ENCODE measurements around the gene BMERB1. TPM values are rescaled to one million over a fixed set of nuclear protein-coding genes. Genes with fewer than 3 reads are reported as not detected.
"Not testable (repeated sequence)": the region's sequence is repeated elsewhere in the genome, so short reads cannot be mapped to it uniquely, and the experiment has no call there.

Gene BMERB1
- total RNA-seq, 1 donor = 105 TPM

DNA sequence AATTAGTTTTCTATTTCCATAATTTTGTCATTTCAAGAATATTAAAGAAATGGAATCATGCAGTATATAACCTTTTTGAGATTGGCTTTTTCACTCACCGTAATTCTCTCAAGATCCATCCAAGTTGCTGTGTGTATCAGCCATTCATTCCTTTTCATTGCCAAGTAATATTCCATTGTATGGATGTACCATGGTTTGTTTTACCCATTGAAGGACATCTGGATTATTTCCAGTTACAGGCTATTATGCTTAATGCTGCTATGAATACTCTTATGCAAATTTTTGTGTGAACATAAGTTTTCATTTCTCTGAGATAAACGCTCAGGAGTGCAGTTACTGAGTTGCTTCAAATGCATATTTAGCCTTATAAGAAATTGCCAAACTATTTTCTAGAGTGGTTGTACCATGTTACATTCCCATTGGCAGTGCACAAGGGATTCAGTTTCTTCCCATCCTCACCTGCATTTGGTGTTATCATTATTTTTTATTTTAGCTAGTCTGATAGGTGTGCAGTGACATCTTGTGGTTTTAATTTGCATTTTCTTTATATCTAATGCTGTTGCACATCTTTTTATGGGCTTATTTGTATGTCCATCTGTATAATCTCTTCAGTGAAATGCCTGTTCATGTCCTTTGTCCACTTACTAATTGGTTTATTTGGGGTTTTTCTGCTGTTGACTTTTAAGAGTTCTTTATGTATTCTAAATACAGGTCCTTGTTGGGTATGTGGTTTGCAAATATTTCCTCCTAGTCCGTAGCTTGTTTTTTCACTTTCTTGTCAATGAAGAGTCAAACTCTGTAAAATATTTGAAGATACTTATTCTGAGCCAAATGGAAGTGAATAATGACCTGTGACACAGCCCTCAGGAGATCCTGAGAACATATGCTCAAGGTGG lies 32.7 kb downstream of the BMERB1 start:
- peak; percentile 36 for DNase-seq (ENCODE audit: low read depth)
- no peak overlapping the region for H3K4me3 ChIP-seq (ENCODE audit: low read depth, low read length)
- TF ChIP-seq, protein P1, sequence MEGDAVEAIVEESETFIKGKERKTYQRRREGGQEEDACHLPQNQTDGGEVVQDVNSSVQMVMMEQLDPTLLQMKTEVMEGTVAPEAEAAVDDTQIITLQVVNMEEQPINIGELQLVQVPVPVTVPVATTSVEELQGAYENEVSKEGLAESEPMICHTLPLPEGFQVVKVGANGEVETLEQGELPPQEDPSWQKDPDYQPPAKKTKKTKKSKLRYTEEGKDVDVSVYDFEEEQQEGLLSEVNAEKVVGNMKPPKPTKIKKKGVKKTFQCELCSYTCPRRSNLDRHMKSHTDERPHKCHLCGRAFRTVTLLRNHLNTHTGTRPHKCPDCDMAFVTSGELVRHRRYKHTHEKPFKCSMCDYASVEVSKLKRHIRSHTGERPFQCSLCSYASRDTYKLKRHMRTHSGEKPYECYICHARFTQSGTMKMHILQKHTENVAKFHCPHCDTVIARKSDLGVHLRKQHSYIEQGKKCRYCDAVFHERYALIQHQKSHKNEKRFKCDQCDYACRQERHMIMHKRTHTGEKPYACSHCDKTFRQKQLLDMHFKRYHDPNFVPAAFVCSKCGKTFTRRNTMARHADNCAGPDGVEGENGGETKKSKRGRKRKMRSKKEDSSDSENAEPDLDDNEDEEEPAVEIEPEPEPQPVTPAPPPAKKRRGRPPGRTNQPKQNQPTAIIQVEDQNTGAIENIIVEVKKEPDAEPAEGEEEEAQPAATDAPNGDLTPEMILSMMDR (IDR thresholded peaks at IDR 0.05; ENCODE audit: insufficient read depth, low read length) = peak; percentile 21

GRCh38 chr16:15476971-15477370 lies 42.6 kb downstream of the BMERB1 start:
- H3K4me3 ChIP-seq (ENCODE audit: low read depth, low read length); DNase-seq (ENCODE audit: low read depth): not testable (repeated sequence)

DNA sequence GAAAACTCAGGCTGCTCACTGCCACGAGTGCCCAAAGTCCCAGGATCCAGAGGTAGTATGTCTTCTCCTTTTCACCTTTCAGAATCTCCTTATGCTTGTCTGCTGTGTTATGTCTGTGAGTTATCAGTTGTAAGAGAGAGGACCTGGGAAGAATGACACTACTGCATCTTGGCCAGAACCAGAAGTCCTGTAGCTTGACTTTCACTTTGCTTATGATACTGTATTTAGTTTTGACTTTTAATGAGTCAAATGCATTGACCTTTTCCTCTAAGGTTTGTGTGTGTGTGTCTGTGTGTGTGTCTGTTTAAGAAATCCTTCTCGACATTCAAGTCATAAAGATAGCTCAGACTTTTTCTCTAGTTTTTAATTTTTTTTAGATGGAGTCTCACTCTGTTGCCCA lies 43.4 kb downstream of the BMERB1 start:
- DNase-seq (ENCODE audit: low read depth) = no peak
- TF ChIP-seq, protein P1 (IDR thresholded peaks at IDR 0.05; ENCODE audit: insufficient read depth, low read length) = no peak

GRCh38 chr16:15482068-15482747 lies 47.8 kb downstream of the BMERB1 start:
- H3K4me3 ChIP-seq (ENCODE audit: low read depth, low read length) = no peak overlapping the region
- TF ChIP-seq, protein P1 (IDR thresholded peaks at IDR 0.05; ENCODE audit: insufficient read depth, low read length) = peak; percentile 20
- DNase-seq (ENCODE audit: low read depth) = peak; percentile 90

More for the DNA sequence above, 43.4 kb downstream of the BMERB1 start:
- no peak overlapping the region for H3K4me3 ChIP-seq (ENCODE audit: low read depth, low read length)

GRCh38 chr16:15482748-15483298 lies 48.4 kb downstream of the BMERB1 start:
- H3K4me3 ChIP-seq (ENCODE audit: low read depth, low read length) = no peak overlapping the region
- TF ChIP-seq, protein P1 (IDR thresholded peaks at IDR 0.05; ENCODE audit: insufficient read depth, low read length) = no peak
- DNase-seq (ENCODE audit: low read depth) = no peak

DNA sequence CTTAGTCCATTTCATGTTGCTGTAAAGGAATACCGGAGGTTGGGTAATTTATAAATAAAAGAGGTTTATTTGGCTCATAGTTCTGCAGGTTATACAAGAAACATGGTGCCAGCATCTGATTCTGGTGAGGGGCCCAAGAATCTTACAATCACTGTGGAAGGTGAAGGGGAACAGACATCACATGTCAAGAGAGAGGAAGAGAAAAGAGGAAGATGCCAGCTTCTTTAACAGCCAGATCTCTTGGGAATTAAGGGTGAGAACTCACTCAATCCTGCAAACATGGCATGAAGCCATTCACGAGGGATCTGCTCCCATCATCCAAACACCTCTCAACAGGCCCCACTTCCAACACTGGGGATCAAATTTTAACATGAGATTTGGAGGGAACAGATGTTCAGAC lies 49.5 kb downstream of the BMERB1 start:
- H3K4me3 ChIP-seq (ENCODE audit: low read depth, low read length) = no peak overlapping the region
- TF ChIP-seq, protein P1 (IDR thresholded peaks at IDR 0.05; ENCODE audit: insufficient read depth, low read length) = no peak
- DNase-seq (ENCODE audit: low read depth) = no peak

GRCh38 chr16:15484662-15485061 lies 50.3 kb downstream of the BMERB1 start:
- H3K4me3 ChIP-seq (ENCODE audit: low read depth, low read length) = no peak overlapping the region
- DNase-seq (ENCODE audit: low read depth) = no peak
- TF ChIP-seq, protein P1 (IDR thresholded peaks at IDR 0.05; ENCODE audit: insufficient read depth, low read length) = no peak
